ENCODE measurements around the gene SRXN1.

Gene SRXN1

DNA sequence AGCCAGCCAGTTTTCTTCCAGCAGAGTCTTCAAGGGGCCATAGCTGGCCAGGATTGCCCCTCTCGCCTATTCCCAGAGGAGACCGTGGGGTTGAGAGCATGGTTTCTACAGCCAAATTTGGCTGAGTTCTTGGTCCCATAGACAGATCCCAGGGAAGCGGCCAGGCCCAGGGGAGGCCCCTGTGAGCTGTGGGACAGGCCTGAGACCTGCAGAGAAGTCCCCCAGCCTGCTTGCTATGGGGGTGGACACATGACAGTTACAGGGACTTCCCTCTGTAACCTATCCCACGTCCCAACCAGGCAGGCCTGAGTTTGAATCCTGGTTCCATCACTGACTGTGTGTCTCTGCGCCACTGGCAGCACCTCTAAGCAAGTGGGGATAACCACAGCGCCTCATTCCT lies 45.5 kb downstream of the SRXN1 start:
- DNase-seq (ENCODE audit: low read depth in 2 of 2), result no peak

DNA sequence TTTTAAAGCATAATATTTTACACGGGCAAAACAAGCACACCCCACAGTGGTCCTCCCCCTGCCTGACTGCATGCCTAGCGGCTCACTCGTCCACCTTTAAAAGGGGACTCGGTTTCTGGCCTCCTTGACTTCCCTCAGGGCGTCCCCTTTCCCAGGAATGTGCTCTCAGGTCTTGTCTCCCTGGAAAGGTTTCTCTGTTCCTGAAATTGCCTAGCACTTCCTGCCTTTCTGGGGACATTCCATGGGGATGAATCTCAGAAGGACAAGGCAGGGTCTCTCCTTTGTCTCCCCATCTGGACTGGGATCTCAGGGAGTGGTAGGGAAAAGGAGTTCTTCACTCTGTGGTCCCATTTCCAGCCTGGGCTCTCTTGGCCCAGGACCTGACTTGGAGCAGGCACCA lies 47.8 kb downstream of the SRXN1 start:
- no peak for DNase-seq (ENCODE audit: low read depth in 2 of 2)

- DNase-seq (ENCODE audit: low read depth in 2 of 2), result no peak
Observed at GRCh38 chr20:603116-603640, 49.8 kb downstream of the SRXN1 start.

DNA sequence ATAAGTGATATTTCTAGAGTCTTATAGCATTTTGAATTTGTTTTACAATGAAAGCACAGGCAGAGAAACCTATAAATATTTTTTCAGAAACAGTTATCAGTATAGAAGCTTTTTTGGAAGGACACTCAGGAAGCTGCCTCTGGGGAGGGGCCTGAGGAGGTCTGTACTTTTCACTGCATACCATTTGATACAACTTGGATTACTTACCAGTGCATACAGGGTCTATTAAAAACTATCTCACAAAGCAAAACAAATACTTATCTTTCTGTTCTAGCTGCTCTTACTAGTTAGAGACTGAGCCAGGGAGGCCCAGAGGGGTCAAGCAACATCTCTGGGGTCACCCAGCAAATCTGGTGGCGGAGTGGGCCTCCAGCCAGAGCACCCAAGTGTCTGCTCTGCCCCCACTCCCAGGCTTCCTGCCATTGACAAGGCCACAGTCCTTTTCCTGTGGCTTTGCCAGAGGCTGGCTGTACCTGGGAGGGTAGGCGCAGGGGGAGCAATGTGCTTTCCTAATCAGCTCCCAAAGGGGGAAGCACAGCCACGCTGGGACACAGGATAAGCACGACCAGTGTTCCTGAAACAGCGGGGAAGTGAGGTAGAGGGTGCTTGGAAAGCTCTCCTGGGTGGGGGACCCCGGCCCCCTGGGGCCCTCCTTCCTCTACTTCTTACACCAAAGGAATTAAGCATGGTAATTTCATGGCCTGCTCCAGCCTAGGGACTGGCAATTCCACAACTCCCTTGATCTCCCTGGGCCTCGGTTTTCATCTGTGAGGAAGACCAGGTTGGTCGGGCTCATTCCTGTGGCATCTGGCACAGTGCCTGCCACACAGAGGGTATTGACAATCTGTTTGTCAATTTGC lies 50.7 kb downstream of the SRXN1 start:
- no peak for DNase-seq (ENCODE audit: low read depth in 2 of 2)

- no peak for DNase-seq (ENCODE audit: low read depth in 2 of 2)
Observed at GRCh38 chr20:600736-601135, 52.3 kb downstream of the SRXN1 start.

DNA sequence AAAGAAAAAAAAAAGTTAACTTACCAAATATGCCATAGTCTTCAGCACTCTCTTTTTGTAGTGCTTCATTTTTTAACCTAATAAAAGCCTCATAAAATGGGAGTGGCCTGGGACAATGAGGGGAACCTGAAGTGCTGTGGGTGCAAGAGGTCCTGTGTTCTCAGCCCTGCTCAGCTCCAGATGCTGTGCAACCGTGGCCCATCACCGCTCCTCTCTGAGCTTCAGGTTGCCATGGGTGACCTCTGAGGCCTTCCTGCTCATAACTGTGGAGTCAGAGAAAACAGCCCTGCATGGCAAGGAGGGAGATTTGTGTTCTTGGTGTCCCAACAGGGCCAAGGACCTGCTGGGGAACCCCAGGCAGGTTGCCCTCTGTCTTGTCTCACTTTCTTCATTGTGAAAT lies 52.9 kb downstream of the SRXN1 start:
- no peak for DNase-seq (ENCODE audit: low read depth in 2 of 2)

GRCh38 chr20:598133-598850 lies 54.7 kb downstream of the SRXN1 start:
- DNase-seq (ENCODE audit: low read depth in 2 of 2), result no peak

GRCh38 chr20:597560-597959 lies 55.4 kb downstream of the SRXN1 start:
- no peak for DNase-seq (ENCODE audit: low read depth in 2 of 2)
